Omental fat pad (tissue), 4 donors: ENCODE data around the gene CYB5R3. TPM values are rescaled to one million over a fixed set of nuclear protein-coding genes. Genes with fewer than 3 reads are reported as not detected.

Experiments used
- ATAC-seq: fragments of 150-250 bp; one replicate; pipeline ENCODE4 v1.9.1; 2016; ENCODE audit warnings: mild to moderate bottlenecking, moderate library complexity; ENCODE audit not compliant: low FRiP score
- DNase-seq: peaks from one replicate; pipeline ENCODE4 v3.0.0-alpha.2; 2019; ENCODE audit warnings: low spot score
- CTCF ChIP-seq, 3 donors: fragments of 450-650 bp; IDR thresholded peaks; one replicate each; pipeline ENCODE4 v1.5.1; 2016 to 2017; ENCODE audit warnings: antibody characterized with exemption in 3 of 3, mild to moderate bottlenecking in 3 of 3, moderate library complexity in 2 of 3
- total RNA-seq, 4 donors: library from RNA; depleted of rRNA; stranded (reverse); fragments of >200 nt; gene quantifications; one replicate each; pipeline ENCODE4 v1.1.0, GENCODE V29; 2016

Gene CYB5R3
- total RNA-seq, 4 donors from 2014 or later, result 125 to 212 (median 152) TPM

GRCh38 chr22:42644422-42645340, 4.5 kb downstream of the CYB5R3 start:
- ATAC-seq (no peak), DNase-seq (peak; percentile 59)
- no peak for TF ChIP-seq CTCF (IDR thresholded peaks at IDR 0.05)

GRCh38 chr22:42643634-42644421, 5.4 kb downstream of the CYB5R3 start:
- DNase-seq, result no peak
- no peak for ATAC-seq
- TF ChIP-seq CTCF (IDR thresholded peaks at IDR 0.05), result no peak

- no peak for TF ChIP-seq CTCF (IDR thresholded peaks at IDR 0.05)
- no peak for DNase-seq
- ATAC-seq, result no peak
These were observed 6.2 kb downstream of the CYB5R3 start for GRCh38 chr22:42642806-42643633.

GRCh38 chr22:42641801-42642413, 7.3 kb downstream of the CYB5R3 start:
- ATAC-seq (no peak), DNase-seq (no peak)
- no peak for TF ChIP-seq CTCF (IDR thresholded peaks at IDR 0.05)

GRCh38 chr22:42639541-42640241, 9.5 kb downstream of the CYB5R3 start:
- DNase-seq (no peak), ATAC-seq (no peak)
- TF ChIP-seq CTCF (IDR thresholded peaks at IDR 0.05), result no peak

- peak; percentile 9 for ATAC-seq
- TF ChIP-seq CTCF (IDR thresholded peaks at IDR 0.05), result no peak
- DNase-seq, result no peak
These were observed 11.6 kb downstream of the CYB5R3 start for GRCh38 chr22:42637555-42637954.
